Endothelial cell of umbilical vein (primary cell): ENCODE results near the gene CALML5. TPM values are rescaled to one million over a fixed set of nuclear protein-coding genes. Genes with fewer than 3 reads are reported as not detected.

ENCODE experiments used
- BruUV-seq: library from RNA; stranded (reverse); fragments of 400-500 nt; replicated peaks from 2 replicates; lab custom pipeline; 2021; lab: Mats Ljungman, UMichigan
- CTCF ChIA-PET: fragments of 300-600, 350-600 bp; sonication (Branson Sonifier 250); formaldehyde crosslinking; loops from one replicate; lab custom pipeline; 2021; ENCODE audit warnings: antibody characterized with exemption, inconsistent platforms; lab: Charles Lee
- POLR2A ChIA-PET: fragments of 300-600, 350-600 bp; sonication (Branson Sonifier 250); formaldehyde crosslinking; loops from one replicate; lab custom pipeline; 2021; ENCODE audit warnings: antibody characterized with exemption, inconsistent platforms; lab: Charles Lee
- DNase-seq: peaks from one replicate; pipeline ENCODE4 v3.0.0-alpha.2; 2011; ENCODE audit warnings: low read depth, low spot score
- FAIRE-seq: peaks from 2 replicates; lab custom pipeline; 2011; peaks lifted over from hg19 to GRCh38; lab: Jason Lieb, UNC
- H2AFZ ChIP-seq: 2 replicates; pipeline ENCODE4 v1.6.0; 2012; ENCODE audit warnings: low read depth, low read length, control low read depth, inconsistent platforms
- H3K27ac ChIP-seq: 2 replicates; pipeline ENCODE4 v1.5.1; 2011; ENCODE audit warnings: low read depth, mild to moderate bottlenecking, control low read depth, low read length, moderate library complexity; ENCODE audit not compliant: insufficient read depth
- H3K27me3 ChIP-seq, 2 experiments: 2 replicates each; pipeline versions ENCODE4 v1.6.0 to v1.6.1; 2011; ENCODE audit warnings: low read length in 2 of 2, mixed read lengths in 1 of 2; ENCODE audit not compliant: control insufficient read depth in 2 of 2, insufficient read depth in 2 of 2
- H3K36me3 ChIP-seq, 2 experiments: 2 replicates in 1 of 2; 3 replicates in 1 of 2; pipeline ENCODE4 v1.5.1; 2011; ENCODE audit warnings: low read length in 2 of 2, mild to moderate bottlenecking in 1 of 2, moderate library complexity in 1 of 2; ENCODE audit not compliant: control insufficient read depth in 2 of 2, insufficient read depth in 2 of 2; ENCODE audit errors: extremely low read depth in 1 of 2
- H3K4me1 ChIP-seq: 3 replicates; pipeline ENCODE4 v1.5.1; 2011; ENCODE audit warnings: mild to moderate bottlenecking, low read length; ENCODE audit not compliant: control insufficient read depth, insufficient read depth; ENCODE audit errors: extremely low read depth
- H3K4me2 ChIP-seq: 2 replicates; pipeline ENCODE4 v1.6.1; 2011; ENCODE audit warnings: low read length, control low read depth, mixed read lengths; ENCODE audit not compliant: insufficient read depth
- H3K4me3 ChIP-seq, 3 experiments: fragments of 200-600 bp in 1 of 3; sonication (generic), shearing (Covaris generic) in 1 of 3; replicated peaks in 1 of 3; 2 replicates each; pipeline ENCODE4 v1.5.1; 2011 to 2016; ENCODE audit warnings: control low read depth in 3 of 3, low read length in 3 of 3, mild to moderate bottlenecking in 2 of 3, inconsistent platforms in 1 of 3, low read depth in 1 of 3, moderate library complexity in 1 of 3; ENCODE audit not compliant: insufficient read depth in 1 of 3
- H3K79me2 ChIP-seq: 2 replicates; pipeline ENCODE4 v1.6.0; 2012; ENCODE audit warnings: low read length, inconsistent platforms; ENCODE audit not compliant: control insufficient read depth, insufficient read depth
- H3K9ac ChIP-seq: replicated peaks from 2 replicates; pipeline ENCODE3; 2011; ENCODE audit warnings: low read length, control low read depth; ENCODE audit not compliant: insufficient read depth; ENCODE audit errors: extremely low read depth
- H3K9me1 ChIP-seq: replicated peaks from 3 replicates; pipeline ENCODE4 v1.6.0; 2011; ENCODE audit warnings: mild to moderate bottlenecking, low read length; ENCODE audit not compliant: control insufficient read depth, insufficient read depth; ENCODE audit errors: extremely low read depth
- H3K9me3 ChIP-seq: replicated peaks from 2 replicates; pipeline ENCODE4 v1.5.1; 2012; ENCODE audit warnings: low read length, inconsistent platforms; ENCODE audit not compliant: control insufficient read depth, insufficient read depth
- H4K20me1 ChIP-seq: replicated peaks from 2 replicates; pipeline ENCODE3; 2011; ENCODE audit warnings: mild to moderate bottlenecking, low read length; ENCODE audit not compliant: control insufficient read depth, insufficient read depth; ENCODE audit errors: extremely low read depth
- EZH2 ChIP-seq: IDR thresholded peaks from 2 replicates; pipeline ENCODE4 v1.6.1; 2012; ENCODE audit warnings: borderline replicate concordance, low read depth, mild to moderate bottlenecking, moderate library complexity, low read length, inconsistent platforms; ENCODE audit not compliant: severe bottlenecking
- FOS ChIP-seq: IDR thresholded peaks from 2 replicates; pipeline ENCODE4 v1.6.1; 2011; ENCODE audit warnings: mild to moderate bottlenecking, low read length, moderate library complexity, borderline replicate concordance; ENCODE audit not compliant: insufficient read depth
- GATA2 ChIP-seq: IDR thresholded peaks from 2 replicates; pipeline ENCODE4 v1.7.0; 2011; ENCODE audit warnings: low read depth, mild to moderate bottlenecking, moderate library complexity, mixed read lengths, low read length; ENCODE audit not compliant: insufficient read length, insufficient read depth
- JUN ChIP-seq: IDR thresholded peaks from 2 replicates; pipeline ENCODE4 v1.6.1; 2011; ENCODE audit warnings: borderline replicate concordance, low read depth; ENCODE audit not compliant: insufficient read length, insufficient read depth
- MYC ChIP-seq: IDR thresholded peaks from one replicate; pipeline ENCODE4 v1.6.1; 2011; ENCODE audit warnings: mild to moderate bottlenecking, low read depth, low read length
- POLR2A ChIP-seq: IDR thresholded peaks from 2 replicates; pipeline ENCODE4 v1.6.1; 2012; ENCODE audit warnings: low read depth, mild to moderate bottlenecking, control low read depth, low read length
- POLR2AphosphoS5 ChIP-seq: IDR thresholded peaks from 2 replicates; pipeline ENCODE4 v1.6.1; 2012; ENCODE audit warnings: low read depth, mild to moderate bottlenecking, control low read depth, low read length, moderate library complexity; ENCODE audit not compliant: insufficient read depth
- dilution Hi-C: fragments of 300-500 bp; cut with MboI; formaldehyde crosslinking; loops from one replicate; pipeline ENCODE4 v1.15.0; 2019; ENCODE audit warnings: low sequenced_read_pairs; ENCODE audit not compliant: extremely low pct_ligation_motif_present
- intact Hi-C: fragments of 100-400 bp; cut with micrococcal nuclease; formaldehyde crosslinking; loops from one replicate; pipeline ENCODE4 v1.10.0; 2022
- polyA plus RNA-seq, 4 experiments: library from polyadenylated mRNA; depleted of rRNA in 3 of 4; stranded (reverse) in 3 of 4; unstranded in 1 of 4; fragments of >200 nt; gene quantifications; 2 replicates each; pipeline versions ENCODE4 v1.2.1 to v1.2.3, GENCODE V29; 2011 to 2012; ENCODE audit warnings: missing spikeins in 1 of 4
- total RNA-seq: library from RNA; stranded (reverse); gene quantifications from 2 replicates; pipeline ENCODE4 v1.2.3, GENCODE V29; 2021
- TF ChIP-seq, protein P1 (sequence below): IDR thresholded peaks from 2 replicates; pipeline ENCODE4 v1.6.1; 2011; ENCODE audit not compliant: insufficient read depth, insufficient read length
- TF ChIP-seq, protein P2 (sequence below), 2 donors: IDR thresholded peaks; 1 replicate in 1 of 2; 2 replicates in 1 of 2; pipeline ENCODE4 v1.5.1; 2011; ENCODE audit warnings: low read length in 2 of 2, mild to moderate bottlenecking in 2 of 2, moderate library complexity in 2 of 2, control low read depth in 1 of 2, inconsistent platforms in 1 of 2, low read depth in 1 of 2; ENCODE audit not compliant: insufficient read depth in 1 of 2; ENCODE audit errors: extremely low read depth in 1 of 2

CALML5 gene
- total and polyA plus RNA-seq, 2 donors (not counting 3 experiments of a cell fraction or from before 2014, with no cell fraction given): not detected

DNA sequence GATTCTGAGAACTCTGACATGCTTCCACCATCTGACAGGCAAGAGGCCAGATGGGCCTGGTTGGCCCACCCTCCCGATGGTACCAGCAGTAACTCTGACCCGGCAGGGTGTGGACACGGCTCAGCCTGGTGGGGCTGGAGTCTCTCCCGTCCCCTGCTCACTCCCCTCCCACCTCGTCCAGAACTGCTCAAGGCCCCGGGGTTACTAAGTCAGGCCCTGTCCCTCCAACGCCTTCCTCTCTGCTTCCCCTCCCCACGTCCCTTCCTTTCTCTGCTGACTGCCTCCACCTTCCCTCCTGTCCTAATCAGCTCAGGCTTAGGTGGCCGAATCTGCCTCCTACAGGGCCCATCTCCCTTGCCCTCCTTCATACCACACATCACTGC is 12.5 kb downstream of the CALML5 start:
- no TSS peak for BruUV-seq
- no peak for FAIRE-seq
- no peaks in the 10 kb centered on the region for H3K9me1 ChIP-seq
- H3K4me2 ChIP-seq: no peak overlapping the region
- H3K36me3 ChIP-seq: no peaks in the 10 kb centered on the region
- H3K4me1 ChIP-seq: no peaks in the 10 kb centered on the region
- ChIA-PET POLR2A (no interaction called here), CTCF (no interaction called here)
- H3K79me2 ChIP-seq: no peaks in the 10 kb centered on the region
- TF ChIP-seq MYC: no peak
- no peak for TF ChIP-seq JUN
- TF ChIP-seq POLR2A: no peak
- TF ChIP-seq FOS: no peak
- no peak for TF ChIP-seq EZH2
- no peak for TF ChIP-seq POLR2AphosphoS5
- TF ChIP-seq, protein P1, sequence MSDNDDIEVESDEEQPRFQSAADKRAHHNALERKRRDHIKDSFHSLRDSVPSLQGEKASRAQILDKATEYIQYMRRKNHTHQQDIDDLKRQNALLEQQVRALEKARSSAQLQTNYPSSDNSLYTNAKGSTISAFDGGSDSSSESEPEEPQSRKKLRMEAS: no peak
- TF ChIP-seq, protein P2, sequence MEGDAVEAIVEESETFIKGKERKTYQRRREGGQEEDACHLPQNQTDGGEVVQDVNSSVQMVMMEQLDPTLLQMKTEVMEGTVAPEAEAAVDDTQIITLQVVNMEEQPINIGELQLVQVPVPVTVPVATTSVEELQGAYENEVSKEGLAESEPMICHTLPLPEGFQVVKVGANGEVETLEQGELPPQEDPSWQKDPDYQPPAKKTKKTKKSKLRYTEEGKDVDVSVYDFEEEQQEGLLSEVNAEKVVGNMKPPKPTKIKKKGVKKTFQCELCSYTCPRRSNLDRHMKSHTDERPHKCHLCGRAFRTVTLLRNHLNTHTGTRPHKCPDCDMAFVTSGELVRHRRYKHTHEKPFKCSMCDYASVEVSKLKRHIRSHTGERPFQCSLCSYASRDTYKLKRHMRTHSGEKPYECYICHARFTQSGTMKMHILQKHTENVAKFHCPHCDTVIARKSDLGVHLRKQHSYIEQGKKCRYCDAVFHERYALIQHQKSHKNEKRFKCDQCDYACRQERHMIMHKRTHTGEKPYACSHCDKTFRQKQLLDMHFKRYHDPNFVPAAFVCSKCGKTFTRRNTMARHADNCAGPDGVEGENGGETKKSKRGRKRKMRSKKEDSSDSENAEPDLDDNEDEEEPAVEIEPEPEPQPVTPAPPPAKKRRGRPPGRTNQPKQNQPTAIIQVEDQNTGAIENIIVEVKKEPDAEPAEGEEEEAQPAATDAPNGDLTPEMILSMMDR (IDR thresholded peaks at IDR 0.05; ENCODE audit: extremely low read depth in 1 of 2, insufficient read depth in 1 of 2, low read depth in 1 of 2, low read length in 2 of 2): no peak
- TF ChIP-seq GATA2: no peak
- no peak overlapping the region for H3K4me3 ChIP-seq
- H3K9ac ChIP-seq: no peak overlapping the region
- H4K20me1 ChIP-seq: no peaks in the 10 kb centered on the region
- H3K27me3 ChIP-seq: no peaks in the 10 kb centered on the region
- no peak overlapping the region for H2AFZ ChIP-seq
- intact Hi-C loops (no loop called here), dilution Hi-C loops (no loop called here)
- H3K9me3 ChIP-seq: no peaks in the 10 kb centered on the region
- H3K27ac ChIP-seq: no peak overlapping the region
- no peak for DNase-seq
